SK-N-SH (cell line): ENCODE data around the gene CHRM1. TPM values are rescaled to one million over a fixed set of nuclear protein-coding genes. Genes with fewer than 3 reads are reported as not detected.

ENCODE experiments used
- CTCF ChIA-PET: fragments of 300-600, 350-600 bp; formaldehyde crosslinking; extraction: SDS; loops from one replicate; lab custom pipeline; 2021; lab: Yijun Ruan, JAX
- POLR2A ChIA-PET: fragments of 350-600 bp; sonication (Branson Sonifier 250); formaldehyde crosslinking; extraction: SDS; loops from one replicate; lab custom pipeline; 2020; ENCODE audit warnings: antibody characterized with exemption, inconsistent platforms; lab: Yijun Ruan, JAX
- DNase-seq: peaks from one replicate; pipeline ENCODE4 v3.0.0; 2012
- H2AFZ ChIP-seq: fragments of 200-600 bp; sonication (generic); 2 replicates; pipeline ENCODE4 v1.8.1; 2016; ENCODE audit warnings: antibody characterized with exemption, mild to moderate bottlenecking, low read depth
- H3F3A ChIP-seq: fragments of 200-600 bp; sonication (generic); replicated peaks from 2 replicates; pipeline ENCODE3; 2016; ENCODE audit warnings: antibody characterized with exemption, mild to moderate bottlenecking; ENCODE audit not compliant: insufficient read depth
- H3K27ac ChIP-seq, 2 experiments: fragments of 200-500 bp in 1 of 2; fragments of 200-600 bp in 1 of 2; sonication (Bioruptor generic) in 1 of 2; sonication (generic), shearing (Covaris generic) in 1 of 2; 2 replicates each; pipeline versions ENCODE4 v1.5.1 to v1.6.1; 2014 to 2016; ENCODE audit warnings: low read depth in 2 of 2, inconsistent platforms in 1 of 2, low read length in 1 of 2, mild to moderate bottlenecking in 1 of 2, mixed read lengths in 1 of 2
- H3K27me3 ChIP-seq: fragments of 200-600 bp; sonication (generic), shearing (Covaris generic); 2 replicates; pipeline ENCODE4 v1.6.1; 2016; ENCODE audit warnings: mixed run types; ENCODE audit not compliant: insufficient read depth
- H3K36me3 ChIP-seq, 2 experiments: fragments of 200-500 bp in 1 of 2; fragments of 200-600 bp in 1 of 2; sonication (Bioruptor generic) in 1 of 2; sonication (generic) in 1 of 2; replicated peaks in 1 of 2; 2 replicates each; pipeline versions ENCODE3 to v1.5.1; 2014 to 2016; ENCODE audit warnings: low read length in 1 of 2, mild to moderate bottlenecking in 1 of 2; ENCODE audit not compliant: insufficient read depth in 2 of 2, control insufficient read depth in 1 of 2
- H3K4me1 ChIP-seq, 2 experiments: fragments of 200-500 bp in 1 of 2; fragments of 200-600 bp in 1 of 2; sonication (Bioruptor generic) in 1 of 2; sonication (generic), shearing (Covaris generic) in 1 of 2; 2 replicates each; pipeline versions ENCODE4 v1.5.1 to v1.6.1; 2014 to 2016; ENCODE audit warnings: low read depth in 1 of 2, low read length in 1 of 2, mixed run types in 1 of 2; ENCODE audit not compliant: insufficient read depth in 2 of 2, control insufficient read depth in 1 of 2
- H3K4me2 ChIP-seq: fragments of 200-600 bp; sonication (generic), shearing (Covaris generic); 2 replicates; pipeline ENCODE4 v1.6.1; 2017; ENCODE audit warnings: mixed run types
- H3K4me3 ChIP-seq, 2 experiments: fragments of 200-500 bp in 1 of 2; fragments of 200-600 bp in 1 of 2; sonication (Bioruptor generic) in 1 of 2; sonication (generic), shearing (Covaris generic) in 1 of 2; 2 replicates each; pipeline versions ENCODE4 v1.5.1 to v1.8.1; 2014 to 2016; ENCODE audit warnings: low read depth in 2 of 2, inconsistent platforms in 1 of 2, low read length in 1 of 2, mild to moderate bottlenecking in 1 of 2, mixed read lengths in 1 of 2, moderate library complexity in 1 of 2
- H3K79me2 ChIP-seq: fragments of 200-600 bp; sonication (generic); 2 replicates; pipeline ENCODE4 v1.8.1; 2017; ENCODE audit warnings: mild to moderate bottlenecking; ENCODE audit not compliant: insufficient read depth
- H3K9ac ChIP-seq: fragments of 200-600 bp; sonication (generic); 2 replicates; pipeline ENCODE4 v1.6.1; 2017; ENCODE audit warnings: mixed run types
- H3K9me2 ChIP-seq: fragments of 200-600 bp; sonication (generic); 2 replicates; pipeline ENCODE4 v1.6.1; 2017; ENCODE audit warnings: mixed run types
- H3K9me3 ChIP-seq: fragments of 200-600 bp; sonication (generic); 2 replicates; pipeline ENCODE4 v1.6.1; 2017; ENCODE audit warnings: mixed run types, mild to moderate bottlenecking, moderate library complexity
- H4K20me1 ChIP-seq: fragments of 200-600 bp; sonication (generic); 2 replicates; pipeline ENCODE4 v1.6.1; 2017; ENCODE audit warnings: mild to moderate bottlenecking, mixed run types; ENCODE audit not compliant: insufficient read depth
- CTCF ChIP-seq: fragments of 200-600 bp; sonication (generic); IDR thresholded peaks from 2 replicates; pipeline ENCODE4 v1.6.1; 2017; ENCODE audit warnings: antibody characterized with exemption, mild to moderate bottlenecking, moderate library complexity
- EP300 ChIP-seq, 2 experiments: IDR thresholded peaks; 2 replicates each; pipeline versions ENCODE4 v1.4.0 to v1.6.1; 2012; ENCODE audit warnings: borderline replicate concordance in 1 of 2, low read depth in 1 of 2, low read length in 1 of 2
- FOXJ3 ChIP-seq: sonication (generic); formaldehyde crosslinking; IDR thresholded peaks from 2 replicates; pipeline ENCODE4 v1.5.1; 2020; ENCODE audit warnings: mild to moderate bottlenecking, missing genetic modification reagents
- GATA2 ChIP-seq: sonication (generic); formaldehyde crosslinking; IDR thresholded peaks from 2 replicates; pipeline ENCODE4 v1.5.0; 2020; ENCODE audit warnings: mild to moderate bottlenecking, missing genetic modification reagents
- MAX ChIP-seq: IDR thresholded peaks from 2 replicates; pipeline ENCODE4 v1.4.0; 2012; ENCODE audit warnings: low read depth
- NRF1 ChIP-seq: IDR thresholded peaks from 2 replicates; pipeline ENCODE4 v1.6.1; 2012; ENCODE audit warnings: low read depth, mild to moderate bottlenecking, low read length
- RAD21 ChIP-seq: IDR thresholded peaks from 2 replicates; pipeline ENCODE4 v1.6.1; 2012; ENCODE audit warnings: mild to moderate bottlenecking, low read length
- RCOR1 ChIP-seq: fragments of 150-350 bp; IDR thresholded peaks from 2 replicates; pipeline ENCODE4 v1.6.1; 2017; ENCODE audit warnings: antibody characterized with exemption, low read length
- TAF1 ChIP-seq: IDR thresholded peaks from 2 replicates; pipeline ENCODE4 v1.6.1; 2012; ENCODE audit warnings: low read depth, mild to moderate bottlenecking, low read length, moderate library complexity, borderline replicate concordance
- WGBS: methylation state at CpG from one replicate; pipeline ENCODE4 v1.1.6; 2017; ENCODE audit warnings: low lambda C conversion rate; 5-methylcytosine and 5-hydroxymethylcytosine counted together
- polyA plus RNA-seq, 3 experiments: library from polyadenylated mRNA; depleted of rRNA; stranded (reverse); fragments of >200 nt; gene quantifications; 2 replicates each; pipeline ENCODE4 v1.2.3, GENCODE V29; 2012

The CHRM1 gene
- polyA plus RNA-seq, 1 of the 3 experiments (the other 2 are of a cell fraction) = not detected

- H3K4me1 ChIP-seq = peaks cover 0 to 28% of the 10 kb centered on the region in 2 experiments; a peak in 1 of 4 replicates
- DNase-seq = peak; percentile 63
- POLR2A ChIA-PET = no interaction called here
- CTCF ChIA-PET = interaction anchor here (1.0 to 6.9 kb wide), 7 partner anchors 11 to 105 kb away, joined by 4 to 54 read pairs (median 6); no protein-coding TSS in a partner anchor
- no peaks in the 10 kb centered on the region for H3K36me3 ChIP-seq
- H3K9me3 ChIP-seq = no peaks in the 10 kb centered on the region
- H3K79me2 ChIP-seq = no peaks in the 10 kb centered on the region
- H2AFZ ChIP-seq = no peak overlapping the region
- H3F3A ChIP-seq = no peaks in the 10 kb centered on the region
- H3K9me2 ChIP-seq = no peaks in the 10 kb centered on the region
- H3K4me2 ChIP-seq = no peak overlapping the region
- WGBS = 23% methylated on average over 4 of the region's 4 CpGs
- H3K9ac ChIP-seq = no peak overlapping the region
- H4K20me1 ChIP-seq = no peaks in the 10 kb centered on the region
- H3K27ac ChIP-seq = no peak overlapping the region
- no peaks in the 10 kb centered on the region for H3K27me3 ChIP-seq
- TF ChIP-seq CTCF = no peak
- TF ChIP-seq RAD21 = peak; percentile 20; the same call in 1 of the 2 replicates
- H3K4me3 ChIP-seq = no peak overlapping the region
These were observed 9.0 kb upstream of the CHRM1 start for GRCh38 chr11:62930157-62930556.

- H3K27me3 ChIP-seq = no peaks in the 10 kb centered on the region
- TF ChIP-seq MAX (no peak), RCOR1 (0 out of 2 replicates have a peak, but pooled peaks have one; percentile 38), EP300 (IDR thresholded peaks at IDR 0.05; ENCODE audit: borderline replicate concordance in 1 of 2, low read depth in 1 of 2, low read length in 1 of 2) (peak in 1 of 2 experiments; percentile 54; a peak in 2 of 4 replicates), GATA2 (CRISPR knock-in tag) (peak; percentile 22; the same call in 1 of the 2 replicates), TAF1 (no peak), FOXJ3 (CRISPR knock-in tag) (peak; percentile 64; the same call in 1 of the 2 replicates), NRF1 (no peak)
- CTCF ChIA-PET = interaction anchor here (3.9 to 6.9 kb wide), 3 partner anchors 21 to 95 kb away, joined by 21 to 54 read pairs (median 22); no protein-coding TSS in a partner anchor
These were observed 6.8 kb upstream of the CHRM1 start for GRCh38 chr11:62928011-62928410.

More at GRCh38 chr11:62928011-62928410, 6.8 kb upstream of the CHRM1 start:
- POLR2A ChIA-PET = no interaction called here
- H4K20me1 ChIP-seq = no peaks in the 10 kb centered on the region
- H2AFZ ChIP-seq = no peak overlapping the region
- no peaks in the 10 kb centered on the region for H3K36me3 ChIP-seq
- H3K9ac ChIP-seq = no peak overlapping the region
- H3K4me1 ChIP-seq = peaks cover 0 to 28% of the 10 kb centered on the region in 2 experiments; a peak in 1 of 4 replicates
- H3K9me2 ChIP-seq = no peaks in the 10 kb centered on the region
- H3K4me2 ChIP-seq = no peak overlapping the region
- H3K79me2 ChIP-seq = no peaks in the 10 kb centered on the region
- H3F3A ChIP-seq = no peaks in the 10 kb centered on the region
- H3K9me3 ChIP-seq = no peaks in the 10 kb centered on the region
- DNase-seq = peak; percentile 82
- H3K27ac ChIP-seq = no peak overlapping the region
- H3K4me3 ChIP-seq = no peak overlapping the region
- 37% methylated on average over 13 of the region's 13 CpGs for WGBS
